GM23338 (cell line): Measurements from ENCODE around the gene PROB1. TPM values are rescaled to one million over a fixed set of nuclear protein-coding genes. Genes with fewer than 3 reads are reported as not detected.

Experiments
- ATAC-seq: fragments of 200-7000 bp; cut with Tn5 transposase; 3 replicates; pipeline ENCODE4 v1.9.1; 2020
- DNase-seq: peaks from one replicate; pipeline ENCODE4 v3.0.0-alpha.2; 2015; ENCODE audit warnings: low spot score
- H2AFZ ChIP-seq: fragments of 200-600 bp; sonication (generic); 2 replicates; pipeline ENCODE4 v1.8.0; 2016; ENCODE audit warnings: antibody characterized with exemption, mild to moderate bottlenecking, moderate library complexity
- H3F3A ChIP-seq: fragments of 200-600 bp; sonication (generic); replicated peaks from 2 replicates; pipeline ENCODE4 v1.8.0; 2017; ENCODE audit warnings: antibody characterized with exemption, mixed run types, low read depth
- H3K27ac ChIP-seq: fragments of 200-600 bp; sonication (generic); 2 replicates; pipeline ENCODE4 v1.6.1; 2016; ENCODE audit warnings: low read depth
- H3K27me3 ChIP-seq: fragments of 200-600 bp; sonication (generic); 2 replicates; pipeline ENCODE4 v1.8.0; 2016; ENCODE audit warnings: mild to moderate bottlenecking, mixed run types, moderate library complexity; ENCODE audit not compliant: insufficient read depth
- H3K36me3 ChIP-seq: fragments of 200-600 bp; sonication (generic); 2 replicates; pipeline ENCODE4 v1.8.0; 2016; ENCODE audit warnings: mild to moderate bottlenecking; ENCODE audit not compliant: insufficient read depth
- H3K4me1 ChIP-seq: fragments of 200-600 bp; sonication (generic); 2 replicates; pipeline ENCODE4 v1.8.0; 2016; ENCODE audit warnings: mild to moderate bottlenecking, moderate library complexity; ENCODE audit not compliant: insufficient read depth
- H3K4me2 ChIP-seq: fragments of 200-600 bp; sonication (generic); 2 replicates; pipeline ENCODE4 v1.7.1; 2017; ENCODE audit warnings: mixed run types
- H3K4me3 ChIP-seq: fragments of 200-600 bp; sonication (generic); 2 replicates; pipeline ENCODE4 v1.6.1; 2016; ENCODE audit warnings: mixed run types
- H3K79me2 ChIP-seq: fragments of 200-600 bp; sonication (generic); replicated peaks from 2 replicates; pipeline ENCODE4 v1.8.0; 2017; ENCODE audit warnings: mild to moderate bottlenecking; ENCODE audit not compliant: insufficient read depth
- H3K9me2 ChIP-seq: fragments of 200-600 bp; sonication (generic); 2 replicates; pipeline ENCODE4 v1.8.0; 2017; ENCODE audit not compliant: insufficient read depth
- H4K20me1 ChIP-seq: fragments of 200-600 bp; sonication (generic); replicated peaks from 2 replicates; pipeline ENCODE4 v1.8.0; 2017; ENCODE audit warnings: mild to moderate bottlenecking; ENCODE audit not compliant: insufficient read depth
- H3K27ac Mint-ChIP-seq: 2 replicates; pipeline ENCODE4 v1.8.0; 2020; ENCODE audit warnings: inconsistent platforms, mild to moderate bottlenecking, moderate library complexity, mixed read lengths
- H3K27me3 Mint-ChIP-seq: 3 replicates; pipeline ENCODE4 v1.8.0; 2022; ENCODE audit warnings: low read depth, mild to moderate bottlenecking, moderate library complexity, mixed read lengths, inconsistent platforms; ENCODE audit not compliant: insufficient read depth, poor library complexity
- H3K36me3 Mint-ChIP-seq: 3 replicates; pipeline ENCODE4 v1.8.0; 2021; ENCODE audit warnings: low read depth, mild to moderate bottlenecking, inconsistent platforms, moderate library complexity, mixed read lengths
- H3K4me1 Mint-ChIP-seq: 3 replicates; pipeline ENCODE4 v1.8.0; 2020; ENCODE audit warnings: mild to moderate bottlenecking, inconsistent platforms, mixed read lengths
- H3K4me3 Mint-ChIP-seq: 3 replicates; pipeline ENCODE4 v1.8.0; 2021; ENCODE audit warnings: moderate library complexity, mild to moderate bottlenecking, inconsistent platforms, mixed read lengths
- H3K9me3 Mint-ChIP-seq: 3 replicates; pipeline ENCODE4 v1.8.0; 2020; ENCODE audit warnings: moderate library complexity, mild to moderate bottlenecking, inconsistent platforms, mixed read lengths
- CREB1 ChIP-seq: fragments of 250-450 bp; sonication (Bioruptor Pico); IDR thresholded peaks from 2 replicates; pipeline ENCODE4 v1.5.0; 2020; ENCODE audit warnings: low read depth, mild to moderate bottlenecking, moderate library complexity
- EZH2 ChIP-seq: fragments of 200-600 bp; sonication (generic); IDR thresholded peaks from one replicate; pipeline ENCODE4 v1.8.0; 2017; ENCODE audit warnings: antibody characterized with exemption, mild to moderate bottlenecking, low read depth; ENCODE audit not compliant: unreplicated experiment
- EZH2phosphoT487 ChIP-seq: fragments of 200-600 bp; sonication (generic); IDR thresholded peaks from one replicate; pipeline ENCODE4 v1.8.1; 2018; ENCODE audit warnings: antibody characterized with exemption; ENCODE audit not compliant: unreplicated experiment
- JUNB ChIP-seq: IDR thresholded peaks from one replicate; pipeline ENCODE4 v1.6.1; 2016; ENCODE audit warnings: antibody characterized with exemption; ENCODE audit not compliant: unreplicated experiment
- NANOG ChIP-seq: IDR thresholded peaks from 2 replicates; pipeline ENCODE4 v1.6.1; 2016; ENCODE audit warnings: antibody characterized with exemption, borderline replicate concordance
- POLR2AphosphoS5 ChIP-seq: IDR thresholded peaks from 2 replicates; pipeline ENCODE4 v1.6.1; 2016; ENCODE audit warnings: antibody characterized with exemption, low read depth
- STAT1 ChIP-seq: IDR thresholded peaks from one replicate; pipeline ENCODE4 v1.6.1; 2016; ENCODE audit warnings: antibody characterized with exemption; ENCODE audit not compliant: unreplicated experiment
- ZNF114 ChIP-seq: fragments of 250-450 bp; sonication (Bioruptor Pico); IDR thresholded peaks from 2 replicates; pipeline ENCODE4 v1.5.0; 2020; ENCODE audit warnings: mild to moderate bottlenecking, moderate library complexity
- ZNF331 ChIP-seq: fragments of 250-450 bp; sonication (Bioruptor Pico); IDR thresholded peaks from 2 replicates; pipeline ENCODE4 v1.5.0; 2020; ENCODE audit warnings: low read depth, mild to moderate bottlenecking, moderate library complexity
- polyA plus RNA-seq: library from polyadenylated mRNA; unstranded; fragments of >200 nt; fragmentation: Nextera tagmentation; extraction: Ambion mirVana; gene quantifications from 2 replicates; pipeline ENCODE4 v1.2.1, GENCODE V29; 2016
- total RNA-seq: library from RNA; depleted of rRNA; stranded (reverse); fragments of >200 nt; shearing (Covaris generic); gene quantifications from 2 replicates; pipeline ENCODE4 v1.2.3, GENCODE V29; 2014
- TF ChIP-seq, protein P1 (sequence below): IDR thresholded peaks from one replicate; pipeline ENCODE4 v1.6.1; 2018; ENCODE audit warnings: antibody characterized with exemption; ENCODE audit not compliant: unreplicated experiment
- TF ChIP-seq, protein P2 (sequence below), 2 experiments: fragments of 200-600 bp in 1 of 2; sonication (generic) in 1 of 2; conservative IDR thresholded peaks; 2 replicates each; pipeline versions ENCODE4 v1.5.1 to v1.6.1; 2016 to 2017; ENCODE audit warnings: antibody characterized with exemption in 2 of 2, low read depth in 2 of 2, mild to moderate bottlenecking in 2 of 2, moderate library complexity in 1 of 2
- TF ChIP-seq, protein P3 (sequence below): IDR thresholded peaks from 2 replicates; pipeline ENCODE4 v1.6.1; 2016; ENCODE audit warnings: antibody characterized with exemption
- TF ChIP-seq, protein P4 (sequence below): fragments of 250-450 bp; sonication (Bioruptor Pico); IDR thresholded peaks from 2 replicates; pipeline ENCODE4 v1.5.0; 2020; ENCODE audit warnings: mild to moderate bottlenecking, moderate library complexity

The PROB1 gene
- total and polyA plus RNA-seq, 2 experiments from 2014 or later: 0.73 to 2.7 TPM

DNA sequence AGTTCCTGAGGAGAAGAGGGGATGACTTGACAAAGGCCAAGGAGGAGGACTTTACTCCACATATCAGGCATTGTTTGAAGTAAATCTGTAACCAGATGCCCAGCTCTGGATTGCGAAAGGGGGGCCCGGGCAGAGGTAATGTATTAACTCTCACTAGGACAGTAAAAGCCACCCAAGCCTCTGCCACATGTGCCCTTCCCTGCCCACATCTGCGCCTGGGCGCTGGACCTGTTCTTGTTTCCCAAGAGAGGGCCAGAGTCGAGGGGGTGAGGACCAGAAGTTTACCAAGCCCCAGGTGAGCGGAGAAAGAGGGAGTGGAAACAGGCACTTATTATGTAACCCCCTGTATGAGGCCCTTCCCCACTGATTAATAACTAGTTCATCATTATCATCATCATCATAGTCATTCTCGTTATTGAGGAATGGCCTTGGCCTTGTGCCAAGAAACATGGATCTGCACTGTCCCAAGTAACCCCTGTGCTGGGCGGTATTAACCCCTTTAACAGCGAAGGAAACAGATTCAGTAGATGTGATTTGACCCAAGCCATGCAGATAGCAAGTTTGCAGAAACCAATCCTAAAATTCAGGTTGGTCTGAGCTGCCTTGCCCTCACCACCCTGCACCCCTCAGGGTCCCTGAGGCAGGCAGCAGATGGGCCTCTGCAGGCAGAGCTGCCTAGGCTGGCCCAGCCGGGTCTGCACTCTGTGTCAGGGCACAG, 11.5 kb downstream of the PROB1 start, which contains the start of gene SLC23A1:
Gene SLC23A1, minus strand, starts transcription at position 23 of the 718 bp plus-strand sequence. CDS start 44 bp downstream, outside the sequence.
- ATAC-seq: no peak
- Histone ChIP-seq H3K27me3 (no peaks in the 10 kb centered on the region), H2AFZ (no peak within 1 kb of the TSS), H3K79me2 (no peaks in the 10 kb centered on the region), H4K20me1 (no peaks in the 10 kb centered on the region), H3K36me3 (no peaks in the 10 kb centered on the region), H3F3A (no peaks in the 10 kb centered on the region; the same call in 1 of the 2 replicates), H3K4me1 (peaks cover 6% of the 10 kb centered on the region), H3K4me3 (no peak within 1 kb of the TSS), H3K4me2 (no peak within 1 kb of the TSS), H3K27ac (no peak within 1 kb of the TSS), H3K9me2 (no peaks in the 10 kb centered on the region)
- DNase-seq: no peak
- no peaks in the 10 kb centered on the region; the same call in 2 of the 3 replicates for H3K36me3 Mint-ChIP-seq
- no peak within 1 kb of the TSS for H3K27ac Mint-ChIP-seq
- H3K4me3 Mint-ChIP-seq: no peak within 1 kb of the TSS
- TF ChIP-seq ZNF114 (CRISPR knock-in tag) (no peak), EZH2phosphoT487 (no peak), JUNB (no peak), CREB1 (CRISPR knock-in tag) (no peak), STAT1 (no peak), ZNF331 (CRISPR knock-in tag) (no peak), POLR2AphosphoS5 (no peak), EZH2 (no peak), NANOG (no peak)
- TF ChIP-seq, protein P1, sequence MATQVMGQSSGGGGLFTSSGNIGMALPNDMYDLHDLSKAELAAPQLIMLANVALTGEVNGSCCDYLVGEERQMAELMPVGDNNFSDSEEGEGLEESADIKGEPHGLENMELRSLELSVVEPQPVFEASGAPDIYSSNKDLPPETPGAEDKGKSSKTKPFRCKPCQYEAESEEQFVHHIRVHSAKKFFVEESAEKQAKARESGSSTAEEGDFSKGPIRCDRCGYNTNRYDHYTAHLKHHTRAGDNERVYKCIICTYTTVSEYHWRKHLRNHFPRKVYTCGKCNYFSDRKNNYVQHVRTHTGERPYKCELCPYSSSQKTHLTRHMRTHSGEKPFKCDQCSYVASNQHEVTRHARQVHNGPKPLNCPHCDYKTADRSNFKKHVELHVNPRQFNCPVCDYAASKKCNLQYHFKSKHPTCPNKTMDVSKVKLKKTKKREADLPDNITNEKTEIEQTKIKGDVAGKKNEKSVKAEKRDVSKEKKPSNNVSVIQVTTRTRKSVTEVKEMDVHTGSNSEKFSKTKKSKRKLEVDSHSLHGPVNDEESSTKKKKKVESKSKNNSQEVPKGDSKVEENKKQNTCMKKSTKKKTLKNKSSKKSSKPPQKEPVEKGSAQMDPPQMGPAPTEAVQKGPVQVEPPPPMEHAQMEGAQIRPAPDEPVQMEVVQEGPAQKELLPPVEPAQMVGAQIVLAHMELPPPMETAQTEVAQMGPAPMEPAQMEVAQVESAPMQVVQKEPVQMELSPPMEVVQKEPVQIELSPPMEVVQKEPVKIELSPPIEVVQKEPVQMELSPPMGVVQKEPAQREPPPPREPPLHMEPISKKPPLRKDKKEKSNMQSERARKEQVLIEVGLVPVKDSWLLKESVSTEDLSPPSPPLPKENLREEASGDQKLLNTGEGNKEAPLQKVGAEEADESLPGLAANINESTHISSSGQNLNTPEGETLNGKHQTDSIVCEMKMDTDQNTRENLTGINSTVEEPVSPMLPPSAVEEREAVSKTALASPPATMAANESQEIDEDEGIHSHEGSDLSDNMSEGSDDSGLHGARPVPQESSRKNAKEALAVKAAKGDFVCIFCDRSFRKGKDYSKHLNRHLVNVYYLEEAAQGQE: no peak
- TF ChIP-seq, protein P2, sequence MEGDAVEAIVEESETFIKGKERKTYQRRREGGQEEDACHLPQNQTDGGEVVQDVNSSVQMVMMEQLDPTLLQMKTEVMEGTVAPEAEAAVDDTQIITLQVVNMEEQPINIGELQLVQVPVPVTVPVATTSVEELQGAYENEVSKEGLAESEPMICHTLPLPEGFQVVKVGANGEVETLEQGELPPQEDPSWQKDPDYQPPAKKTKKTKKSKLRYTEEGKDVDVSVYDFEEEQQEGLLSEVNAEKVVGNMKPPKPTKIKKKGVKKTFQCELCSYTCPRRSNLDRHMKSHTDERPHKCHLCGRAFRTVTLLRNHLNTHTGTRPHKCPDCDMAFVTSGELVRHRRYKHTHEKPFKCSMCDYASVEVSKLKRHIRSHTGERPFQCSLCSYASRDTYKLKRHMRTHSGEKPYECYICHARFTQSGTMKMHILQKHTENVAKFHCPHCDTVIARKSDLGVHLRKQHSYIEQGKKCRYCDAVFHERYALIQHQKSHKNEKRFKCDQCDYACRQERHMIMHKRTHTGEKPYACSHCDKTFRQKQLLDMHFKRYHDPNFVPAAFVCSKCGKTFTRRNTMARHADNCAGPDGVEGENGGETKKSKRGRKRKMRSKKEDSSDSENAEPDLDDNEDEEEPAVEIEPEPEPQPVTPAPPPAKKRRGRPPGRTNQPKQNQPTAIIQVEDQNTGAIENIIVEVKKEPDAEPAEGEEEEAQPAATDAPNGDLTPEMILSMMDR (conservative IDR thresholded peaks at IDR 0.05; ENCODE audit: low read depth in 2 of 2): no peak
- TF ChIP-seq, protein P3, sequence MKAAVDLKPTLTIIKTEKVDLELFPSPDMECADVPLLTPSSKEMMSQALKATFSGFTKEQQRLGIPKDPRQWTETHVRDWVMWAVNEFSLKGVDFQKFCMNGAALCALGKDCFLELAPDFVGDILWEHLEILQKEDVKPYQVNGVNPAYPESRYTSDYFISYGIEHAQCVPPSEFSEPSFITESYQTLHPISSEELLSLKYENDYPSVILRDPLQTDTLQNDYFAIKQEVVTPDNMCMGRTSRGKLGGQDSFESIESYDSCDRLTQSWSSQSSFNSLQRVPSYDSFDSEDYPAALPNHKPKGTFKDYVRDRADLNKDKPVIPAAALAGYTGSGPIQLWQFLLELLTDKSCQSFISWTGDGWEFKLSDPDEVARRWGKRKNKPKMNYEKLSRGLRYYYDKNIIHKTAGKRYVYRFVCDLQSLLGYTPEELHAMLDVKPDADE: no peak
- TF ChIP-seq, protein P4, sequence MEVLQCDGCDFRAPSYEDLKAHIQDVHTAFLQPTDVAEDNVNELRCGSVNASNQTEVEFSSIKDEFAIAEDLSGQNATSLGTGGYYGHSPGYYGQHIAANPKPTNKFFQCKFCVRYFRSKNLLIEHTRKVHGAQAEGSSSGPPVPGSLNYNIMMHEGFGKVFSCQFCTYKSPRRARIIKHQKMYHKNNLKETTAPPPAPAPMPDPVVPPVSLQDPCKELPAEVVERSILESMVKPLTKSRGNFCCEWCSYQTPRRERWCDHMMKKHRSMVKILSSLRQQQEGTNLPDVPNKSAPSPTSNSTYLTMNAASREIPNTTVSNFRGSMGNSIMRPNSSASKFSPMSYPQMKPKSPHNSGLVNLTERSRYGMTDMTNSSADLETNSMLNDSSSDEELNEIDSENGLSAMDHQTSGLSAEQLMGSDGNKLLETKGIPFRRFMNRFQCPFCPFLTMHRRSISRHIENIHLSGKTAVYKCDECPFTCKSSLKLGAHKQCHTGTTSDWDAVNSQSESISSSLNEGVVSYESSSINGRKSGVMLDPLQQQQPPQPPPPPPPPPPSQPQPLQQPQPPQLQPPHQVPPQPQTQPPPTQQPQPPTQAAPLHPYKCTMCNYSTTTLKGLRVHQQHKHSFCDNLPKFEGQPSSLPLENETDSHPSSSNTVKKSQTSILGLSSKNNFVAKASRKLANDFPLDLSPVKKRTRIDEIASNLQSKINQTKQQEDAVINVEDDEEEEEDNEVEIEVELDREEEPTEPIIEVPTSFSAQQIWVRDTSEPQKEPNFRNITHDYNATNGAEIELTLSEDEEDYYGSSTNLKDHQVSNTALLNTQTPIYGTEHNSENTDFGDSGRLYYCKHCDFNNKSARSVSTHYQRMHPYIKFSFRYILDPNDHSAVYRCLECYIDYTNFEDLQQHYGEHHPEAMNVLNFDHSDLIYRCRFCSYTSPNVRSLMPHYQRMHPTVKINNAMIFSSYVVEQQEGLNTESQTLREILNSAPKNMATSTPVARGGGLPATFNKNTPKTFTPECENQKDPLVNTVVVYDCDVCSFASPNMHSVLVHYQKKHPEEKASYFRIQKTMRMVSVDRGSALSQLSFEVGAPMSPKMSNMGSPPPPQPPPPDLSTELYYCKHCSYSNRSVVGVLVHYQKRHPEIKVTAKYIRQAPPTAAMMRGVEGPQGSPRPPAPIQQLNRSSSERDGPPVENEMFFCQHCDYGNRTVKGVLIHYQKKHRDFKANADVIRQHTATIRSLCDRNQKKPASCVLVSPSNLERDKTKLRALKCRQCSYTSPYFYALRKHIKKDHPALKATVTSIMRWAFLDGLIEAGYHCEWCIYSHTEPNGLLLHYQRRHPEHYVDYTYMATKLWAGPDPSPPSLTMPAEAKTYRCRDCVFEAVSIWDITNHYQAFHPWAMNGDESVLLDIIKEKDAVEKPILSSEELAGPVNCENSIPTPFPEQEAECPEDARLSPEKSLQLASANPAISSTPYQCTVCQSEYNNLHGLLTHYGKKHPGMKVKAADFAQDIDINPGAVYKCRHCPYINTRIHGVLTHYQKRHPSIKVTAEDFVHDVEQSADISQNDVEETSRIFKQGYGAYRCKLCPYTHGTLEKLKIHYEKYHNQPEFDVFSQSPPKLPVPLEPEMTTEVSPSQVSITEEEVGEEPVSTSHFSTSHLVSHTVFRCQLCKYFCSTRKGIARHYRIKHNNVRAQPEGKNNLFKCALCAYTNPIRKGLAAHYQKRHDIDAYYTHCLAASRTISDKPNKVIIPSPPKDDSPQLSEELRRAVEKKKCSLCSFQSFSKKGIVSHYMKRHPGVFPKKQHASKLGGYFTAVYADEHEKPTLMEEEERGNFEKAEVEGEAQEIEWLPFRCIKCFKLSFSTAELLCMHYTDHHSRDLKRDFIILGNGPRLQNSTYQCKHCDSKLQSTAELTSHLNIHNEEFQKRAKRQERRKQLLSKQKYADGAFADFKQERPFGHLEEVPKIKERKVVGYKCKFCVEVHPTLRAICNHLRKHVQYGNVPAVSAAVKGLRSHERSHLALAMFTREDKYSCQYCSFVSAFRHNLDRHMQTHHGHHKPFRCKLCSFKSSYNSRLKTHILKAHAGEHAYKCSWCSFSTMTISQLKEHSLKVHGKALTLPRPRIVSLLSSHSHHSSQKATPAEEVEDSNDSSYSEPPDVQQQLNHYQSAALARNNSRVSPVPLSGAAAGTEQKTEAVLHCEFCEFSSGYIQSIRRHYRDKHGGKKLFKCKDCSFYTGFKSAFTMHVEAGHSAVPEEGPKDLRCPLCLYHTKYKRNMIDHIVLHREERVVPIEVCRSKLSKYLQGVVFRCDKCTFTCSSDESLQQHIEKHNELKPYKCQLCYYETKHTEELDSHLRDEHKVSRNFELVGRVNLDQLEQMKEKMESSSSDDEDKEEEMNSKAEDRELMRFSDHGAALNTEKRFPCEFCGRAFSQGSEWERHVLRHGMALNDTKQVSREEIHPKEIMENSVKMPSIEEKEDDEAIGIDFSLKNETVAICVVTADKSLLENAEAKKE (CRISPR knock-in tag): no peak
- H3K27me3 Mint-ChIP-seq: peaks cover 11% of the 10 kb centered on the region
- H3K9me3 Mint-ChIP-seq: no peaks in the 10 kb centered on the region
- H3K4me1 Mint-ChIP-seq: peaks cover 21% of the 10 kb centered on the region
